ENCODE results near the gene LCN15.

GRCh38 chr9:136748666-136749611, 15.4 kb downstream of the LCN15 start:
- TF ChIP-seq CTCF (tag by site-specific recombination; IDR thresholded peaks at IDR 0.05) (no peak), SCRT1 (tag by site-specific recombination; IDR thresholded peaks at IDR 0.05; ENCODE audit: borderline replicate concordance) (no peak), ZNF223 (tag by site-specific recombination; IDR thresholded peaks at IDR 0.05) (no peak), ZNF24 (tag by site-specific recombination; IDR thresholded peaks at IDR 0.05) (no peak), ZBTB17 (tag by site-specific recombination; IDR thresholded peaks at IDR 0.05) (no peak), ZNF2 (tag by site-specific recombination; IDR thresholded peaks at IDR 0.05) (no peak), ZEB2 (tag by site-specific recombination; IDR thresholded peaks at IDR 0.05) (no peak), REST (tag by site-specific recombination; IDR thresholded peaks at IDR 0.05) (no peak), AEBP2 (tag by site-specific recombination; IDR thresholded peaks at IDR 0.05; ENCODE audit: borderline replicate concordance) (no peak), ZNF311 (tag by site-specific recombination; IDR thresholded peaks at IDR 0.05; ENCODE audit: borderline replicate concordance) (no peak), SP2 (tag by site-specific recombination; IDR thresholded peaks at IDR 0.05) (no peak)
- TF ChIP-seq, protein P1, sequence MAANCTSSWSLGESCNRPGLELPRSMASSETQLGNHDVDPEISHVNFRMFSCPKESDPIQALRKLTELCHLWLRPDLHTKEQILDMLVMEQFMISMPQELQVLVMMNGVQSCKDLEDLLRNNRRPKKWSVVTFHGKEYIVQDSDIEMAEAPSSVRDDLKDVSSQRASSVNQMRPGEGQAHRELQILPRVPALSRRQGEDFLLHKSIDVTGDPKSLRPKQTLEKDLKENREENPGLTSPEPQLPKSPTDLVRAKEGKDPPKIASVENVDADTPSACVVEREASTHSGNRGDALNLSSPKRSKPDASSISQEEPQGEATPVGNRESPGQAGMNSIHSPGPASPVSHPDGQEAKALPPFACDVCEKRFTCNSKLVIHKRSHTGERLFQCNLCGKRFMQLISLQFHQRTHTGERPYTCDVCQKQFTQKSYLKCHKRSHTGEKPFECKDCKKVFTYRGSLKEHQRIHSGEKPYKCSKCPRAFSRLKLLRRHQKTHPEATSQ (tag by site-specific recombination; IDR thresholded peaks at IDR 0.05), result no peak
- TF ChIP-seq, protein P2, sequence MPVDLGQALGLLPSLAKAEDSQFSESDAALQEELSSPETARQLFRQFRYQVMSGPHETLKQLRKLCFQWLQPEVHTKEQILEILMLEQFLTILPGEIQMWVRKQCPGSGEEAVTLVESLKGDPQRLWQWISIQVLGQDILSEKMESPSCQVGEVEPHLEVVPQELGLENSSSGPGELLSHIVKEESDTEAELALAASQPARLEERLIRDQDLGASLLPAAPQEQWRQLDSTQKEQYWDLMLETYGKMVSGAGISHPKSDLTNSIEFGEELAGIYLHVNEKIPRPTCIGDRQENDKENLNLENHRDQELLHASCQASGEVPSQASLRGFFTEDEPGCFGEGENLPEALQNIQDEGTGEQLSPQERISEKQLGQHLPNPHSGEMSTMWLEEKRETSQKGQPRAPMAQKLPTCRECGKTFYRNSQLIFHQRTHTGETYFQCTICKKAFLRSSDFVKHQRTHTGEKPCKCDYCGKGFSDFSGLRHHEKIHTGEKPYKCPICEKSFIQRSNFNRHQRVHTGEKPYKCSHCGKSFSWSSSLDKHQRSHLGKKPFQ (tag by site-specific recombination; IDR thresholded peaks at IDR 0.05), result no peak

Data from HEK293 (cell line).